Uterus (tissue), 4 donors: ENCODE results near the gene NADK2. TPM values are rescaled to one million over a fixed set of nuclear protein-coding genes. Genes with fewer than 3 reads are reported as not detected.

Experiments used
- DNase-seq, 2 donors: peaks; one replicate each; pipeline ENCODE4 v3.0.0-alpha.2; 2019 to 2020
- H3K27ac ChIP-seq, 2 donors: fragments of 200-600 bp; sonication (generic); 1 replicate in 1 of 2; 2 replicates in 1 of 2; pipeline ENCODE4 v1.5.1; 2016 to 2018
- H3K27me3 ChIP-seq, 2 donors: fragments of 200-600 bp; sonication (generic); one replicate each; pipeline ENCODE4 v1.5.1; 2018 to 2019; ENCODE audit warnings: control low read depth in 1 of 2
- H3K36me3 ChIP-seq, 2 donors: fragments of 200-600 bp; sonication (generic); one replicate each; pipeline ENCODE4 v1.5.1; 2019; ENCODE audit warnings: control low read depth in 1 of 2
- H3K4me1 ChIP-seq, 2 donors: fragments of 200-600 bp; sonication (generic); one replicate each; pipeline ENCODE4 v1.5.1; 2018 to 2019; ENCODE audit warnings: control low read depth in 1 of 2
- H3K4me3 ChIP-seq, 2 donors: fragments of 200-600 bp; sonication (generic); 1 replicate in 1 of 2; 2 replicates in 1 of 2; pipeline ENCODE4 v1.5.1; 2018 to 2019; ENCODE audit warnings: mild to moderate bottlenecking in 1 of 2
- H3K9me3 ChIP-seq, 2 donors: fragments of 200-600 bp; sonication (generic); one replicate each; pipeline ENCODE4 v1.5.1; 2019; ENCODE audit warnings: control low read depth in 1 of 2
- CTCF ChIP-seq, 4 experiments: fragments of 200-600 bp in 2 of 4; fragments of 450-650 bp in 2 of 4; sonication (generic) in 2 of 4; IDR thresholded peaks; one replicate each; pipeline ENCODE4 v1.5.1; 2016 to 2019; ENCODE audit warnings: antibody characterized with exemption in 4 of 4, mild to moderate bottlenecking in 2 of 4, moderate library complexity in 1 of 4
- POLR2A ChIP-seq, 2 donors: fragments of 450-650 bp; IDR thresholded peaks; one replicate each; pipeline ENCODE4 v1.6.1; 2016; ENCODE audit warnings: antibody characterized with exemption in 2 of 2, mild to moderate bottlenecking in 1 of 2, moderate library complexity in 1 of 2
- intact Hi-C: fragments of 100-400 bp; cut with DNase I; formaldehyde crosslinking; loops from one replicate; pipeline ENCODE4 v1.15.1; 2023; ENCODE audit warnings: low total_unique reads
- total RNA-seq, 4 donors: library from RNA; depleted of rRNA in 3 of 4; stranded (reverse); fragments of >200 nt in 3 of 4; gene quantifications; one replicate each; pipeline versions ENCODE4 v1.1.0 to v1.2.4, GENCODE V29; 2014 to 2023
- donor health status: DM: yes; HTN: yes; CAD: no.

NADK2 gene
- total RNA-seq, 4 donors from 2014 or later, result 19.2 to 74.7 (median 24.9) TPM

- intact Hi-C loops, result no loop called here
- Histone ChIP-seq H3K4me1 (peaks cover 7 to 13% of the 10 kb centered on the region in 2 donors), H3K4me3 (no peak overlapping the region), H3K27ac (no peak overlapping the region), H3K36me3 (no peaks in the 10 kb centered on the region), H3K9me3 (no peaks in the 10 kb centered on the region), H3K27me3 (no peaks in the 10 kb centered on the region)
- DNase-seq, result no peak
- no peak for TF ChIP-seq CTCF (IDR thresholded peaks at IDR 0.05)
- no peak for TF ChIP-seq POLR2A (IDR thresholded peaks at IDR 0.05)
These were observed 2.4 kb upstream of the NADK2 start for GRCh38 chr5:36244076-36244475.

GRCh38 chr5:36243653-36244052, 1.9 kb upstream of the NADK2 start:
- Histone ChIP-seq H3K4me1 (peaks cover 7 to 13% of the 10 kb centered on the region in 2 donors), H3K9me3 (no peaks in the 10 kb centered on the region), H3K27ac (no peak overlapping the region), H3K27me3 (no peaks in the 10 kb centered on the region), H3K36me3 (no peaks in the 10 kb centered on the region), H3K4me3 (no peak overlapping the region)
- intact Hi-C loops, result no loop called here
- TF ChIP-seq CTCF (IDR thresholded peaks at IDR 0.05) (no peak), POLR2A (IDR thresholded peaks at IDR 0.05) (no peak)
- no peak for DNase-seq

- intact Hi-C loops, result no loop called here
- peaks cover 7 to 13% of the 10 kb centered on the region in 2 donors for H3K4me1 ChIP-seq
- H3K27ac ChIP-seq, result peak overlapping the region; percentile 93 to 98
- no peaks in the 10 kb centered on the region for H3K9me3 ChIP-seq
- TF ChIP-seq CTCF (IDR thresholded peaks at IDR 0.05) (no peak), POLR2A (IDR thresholded peaks at IDR 0.05) (no peak)
- DNase-seq, result peak; percentile 21 to 22
- no peaks in the 10 kb centered on the region for H3K36me3 ChIP-seq
- H3K4me3 ChIP-seq, result peak overlapping the region; percentile 64 to 80
- H3K27me3 ChIP-seq, result no peaks in the 10 kb centered on the region
These were observed 1.1 kb upstream of the NADK2 start for GRCh38 chr5:36242534-36243485.

GRCh38 chr5:36240779-36241630, 720 bp downstream of the NADK2 start:
- TF ChIP-seq POLR2A (IDR thresholded peaks at IDR 0.05), result peak in 1 of 2 donors; percentile 29
- peak in 1 of 4 experiments; percentile 7 for TF ChIP-seq CTCF (IDR thresholded peaks at IDR 0.05)
- H3K27me3 ChIP-seq, result no peaks in the 10 kb centered on the region
- H3K4me1 ChIP-seq, result peaks cover 7 to 13% of the 10 kb centered on the region in 2 donors
- peak overlapping the region; percentile 64 to 80 for H3K4me3 ChIP-seq
- no peaks in the 10 kb centered on the region for H3K9me3 ChIP-seq
- peak; percentile 59 to 67 for DNase-seq
- peak overlapping the region; percentile 93 to 98 for H3K27ac ChIP-seq
- intact Hi-C loops, result no loop called here
- no peaks in the 10 kb centered on the region for H3K36me3 ChIP-seq
